ENCODE measurements around the gene EI24. TPM values are rescaled to one million over a fixed set of nuclear protein-coding genes. Genes with fewer than 3 reads are reported as not detected.

Gene EI24
- total and polyA plus RNA-seq, 2 experiments from 2014 or later, result 132 to 174 TPM

DNA sequence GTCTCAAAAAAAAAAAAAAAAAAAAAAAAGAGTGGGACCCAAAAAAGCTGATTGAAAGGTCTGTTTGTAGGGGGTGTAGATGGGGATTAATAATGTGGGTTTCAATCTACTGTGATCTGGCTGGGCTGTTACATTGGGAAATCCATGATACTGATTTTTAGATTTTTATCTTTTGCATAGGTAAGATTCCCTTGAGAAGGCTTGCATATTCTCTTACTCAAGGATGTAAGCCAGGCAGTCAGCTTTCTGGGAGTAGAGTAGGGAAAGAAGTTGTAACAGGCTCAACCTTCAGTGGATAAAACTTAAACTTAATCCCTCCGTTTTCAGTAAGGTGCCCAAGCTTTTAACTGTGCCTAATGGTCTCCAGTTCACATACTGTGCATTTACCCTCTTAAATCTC lies 53.8 kb downstream of the EI24 start (continued):
- TF ChIP-seq, protein P1, sequence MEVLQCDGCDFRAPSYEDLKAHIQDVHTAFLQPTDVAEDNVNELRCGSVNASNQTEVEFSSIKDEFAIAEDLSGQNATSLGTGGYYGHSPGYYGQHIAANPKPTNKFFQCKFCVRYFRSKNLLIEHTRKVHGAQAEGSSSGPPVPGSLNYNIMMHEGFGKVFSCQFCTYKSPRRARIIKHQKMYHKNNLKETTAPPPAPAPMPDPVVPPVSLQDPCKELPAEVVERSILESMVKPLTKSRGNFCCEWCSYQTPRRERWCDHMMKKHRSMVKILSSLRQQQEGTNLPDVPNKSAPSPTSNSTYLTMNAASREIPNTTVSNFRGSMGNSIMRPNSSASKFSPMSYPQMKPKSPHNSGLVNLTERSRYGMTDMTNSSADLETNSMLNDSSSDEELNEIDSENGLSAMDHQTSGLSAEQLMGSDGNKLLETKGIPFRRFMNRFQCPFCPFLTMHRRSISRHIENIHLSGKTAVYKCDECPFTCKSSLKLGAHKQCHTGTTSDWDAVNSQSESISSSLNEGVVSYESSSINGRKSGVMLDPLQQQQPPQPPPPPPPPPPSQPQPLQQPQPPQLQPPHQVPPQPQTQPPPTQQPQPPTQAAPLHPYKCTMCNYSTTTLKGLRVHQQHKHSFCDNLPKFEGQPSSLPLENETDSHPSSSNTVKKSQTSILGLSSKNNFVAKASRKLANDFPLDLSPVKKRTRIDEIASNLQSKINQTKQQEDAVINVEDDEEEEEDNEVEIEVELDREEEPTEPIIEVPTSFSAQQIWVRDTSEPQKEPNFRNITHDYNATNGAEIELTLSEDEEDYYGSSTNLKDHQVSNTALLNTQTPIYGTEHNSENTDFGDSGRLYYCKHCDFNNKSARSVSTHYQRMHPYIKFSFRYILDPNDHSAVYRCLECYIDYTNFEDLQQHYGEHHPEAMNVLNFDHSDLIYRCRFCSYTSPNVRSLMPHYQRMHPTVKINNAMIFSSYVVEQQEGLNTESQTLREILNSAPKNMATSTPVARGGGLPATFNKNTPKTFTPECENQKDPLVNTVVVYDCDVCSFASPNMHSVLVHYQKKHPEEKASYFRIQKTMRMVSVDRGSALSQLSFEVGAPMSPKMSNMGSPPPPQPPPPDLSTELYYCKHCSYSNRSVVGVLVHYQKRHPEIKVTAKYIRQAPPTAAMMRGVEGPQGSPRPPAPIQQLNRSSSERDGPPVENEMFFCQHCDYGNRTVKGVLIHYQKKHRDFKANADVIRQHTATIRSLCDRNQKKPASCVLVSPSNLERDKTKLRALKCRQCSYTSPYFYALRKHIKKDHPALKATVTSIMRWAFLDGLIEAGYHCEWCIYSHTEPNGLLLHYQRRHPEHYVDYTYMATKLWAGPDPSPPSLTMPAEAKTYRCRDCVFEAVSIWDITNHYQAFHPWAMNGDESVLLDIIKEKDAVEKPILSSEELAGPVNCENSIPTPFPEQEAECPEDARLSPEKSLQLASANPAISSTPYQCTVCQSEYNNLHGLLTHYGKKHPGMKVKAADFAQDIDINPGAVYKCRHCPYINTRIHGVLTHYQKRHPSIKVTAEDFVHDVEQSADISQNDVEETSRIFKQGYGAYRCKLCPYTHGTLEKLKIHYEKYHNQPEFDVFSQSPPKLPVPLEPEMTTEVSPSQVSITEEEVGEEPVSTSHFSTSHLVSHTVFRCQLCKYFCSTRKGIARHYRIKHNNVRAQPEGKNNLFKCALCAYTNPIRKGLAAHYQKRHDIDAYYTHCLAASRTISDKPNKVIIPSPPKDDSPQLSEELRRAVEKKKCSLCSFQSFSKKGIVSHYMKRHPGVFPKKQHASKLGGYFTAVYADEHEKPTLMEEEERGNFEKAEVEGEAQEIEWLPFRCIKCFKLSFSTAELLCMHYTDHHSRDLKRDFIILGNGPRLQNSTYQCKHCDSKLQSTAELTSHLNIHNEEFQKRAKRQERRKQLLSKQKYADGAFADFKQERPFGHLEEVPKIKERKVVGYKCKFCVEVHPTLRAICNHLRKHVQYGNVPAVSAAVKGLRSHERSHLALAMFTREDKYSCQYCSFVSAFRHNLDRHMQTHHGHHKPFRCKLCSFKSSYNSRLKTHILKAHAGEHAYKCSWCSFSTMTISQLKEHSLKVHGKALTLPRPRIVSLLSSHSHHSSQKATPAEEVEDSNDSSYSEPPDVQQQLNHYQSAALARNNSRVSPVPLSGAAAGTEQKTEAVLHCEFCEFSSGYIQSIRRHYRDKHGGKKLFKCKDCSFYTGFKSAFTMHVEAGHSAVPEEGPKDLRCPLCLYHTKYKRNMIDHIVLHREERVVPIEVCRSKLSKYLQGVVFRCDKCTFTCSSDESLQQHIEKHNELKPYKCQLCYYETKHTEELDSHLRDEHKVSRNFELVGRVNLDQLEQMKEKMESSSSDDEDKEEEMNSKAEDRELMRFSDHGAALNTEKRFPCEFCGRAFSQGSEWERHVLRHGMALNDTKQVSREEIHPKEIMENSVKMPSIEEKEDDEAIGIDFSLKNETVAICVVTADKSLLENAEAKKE (CRISPR knock-in tag; IDR thresholded peaks at IDR 0.05), result no peak

DNA sequence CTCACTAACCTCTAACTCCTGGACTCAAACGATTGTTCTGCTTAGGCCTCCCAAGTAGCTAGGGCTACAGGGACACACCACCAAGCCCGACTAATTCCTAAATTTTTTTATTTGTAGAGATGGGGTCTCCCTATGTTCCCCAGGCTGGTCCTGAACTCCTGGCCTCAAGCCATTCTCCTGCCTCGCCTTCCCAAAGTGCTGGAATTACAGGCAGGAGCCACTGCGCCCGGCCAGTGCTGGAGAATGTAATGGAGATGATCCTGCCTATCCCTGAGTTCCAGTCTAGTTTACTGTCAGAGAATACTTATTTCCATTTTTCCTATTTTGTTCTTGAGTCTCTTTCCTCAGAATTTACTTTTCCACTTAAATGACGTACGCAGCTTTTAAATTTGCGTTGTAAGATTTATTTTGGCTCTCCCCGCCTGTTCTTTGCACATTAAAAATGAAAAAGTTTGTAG lies 55.5 kb downstream of the EI24 start, which contains the start of gene CHEK1:
Gene CHEK1, plus strand, starts transcription at position 408 of the 458 bp plus-strand sequence. CDS start 1,606 bp downstream, outside the sequence.
- Mint-ChIP-seq H3K4me3 (peak within 1 kb of the TSS; percentile 93), H3K27me3 (ENCODE audit: insufficient read depth, low read depth, poor library complexity) (peaks cover 7% of the 10 kb centered on the region), H3K36me3 (ENCODE audit: low read depth) (peaks cover 56% of the 10 kb centered on the region; the same call in 2 of the 3 replicates), H3K9me3 (no peaks in the 10 kb centered on the region), H3K4me1 (peaks cover 13% of the 10 kb centered on the region), H3K27ac (peak within 1 kb of the TSS; percentile 98)
- H3K27me3 ChIP-seq (ENCODE audit: insufficient read depth), result no peaks in the 10 kb centered on the region
- TF ChIP-seq ZNF331 (CRISPR knock-in tag; IDR thresholded peaks at IDR 0.05; ENCODE audit: low read depth), result no peak
- no peak for TF ChIP-seq EZH2phosphoT487 (IDR thresholded peaks at IDR 0.05; ENCODE audit: unreplicated experiment)
- TF ChIP-seq, protein P1 (CRISPR knock-in tag; IDR thresholded peaks at IDR 0.05), result no peak
- no peak for TF ChIP-seq ZNF114 (CRISPR knock-in tag; IDR thresholded peaks at IDR 0.05)
- no peak for TF ChIP-seq EZH2 (IDR thresholded peaks at IDR 0.05; ENCODE audit: low read depth, unreplicated experiment)
- TF ChIP-seq JUNB (IDR thresholded peaks at IDR 0.05; ENCODE audit: unreplicated experiment), result no peak
- peaks cover 33% of the 10 kb centered on the region for H3K79me2 ChIP-seq (replicated peaks; ENCODE audit: insufficient read depth)
- ATAC-seq (no peak), DNase-seq (ENCODE audit: low spot score) (no peak)
- H4K20me1 ChIP-seq (replicated peaks; ENCODE audit: insufficient read depth), result peaks cover 6% of the 10 kb centered on the region; the same call in 1 of the 2 replicates
- H3K4me3 ChIP-seq, result peak within 1 kb of the TSS; percentile 58
- no peaks in the 10 kb centered on the region for H3K9me2 ChIP-seq (ENCODE audit: insufficient read depth)
- H3F3A ChIP-seq (replicated peaks; ENCODE audit: low read depth), result peaks cover 7% of the 10 kb centered on the region; the same call in 1 of the 2 replicates
- H3K4me1 ChIP-seq (ENCODE audit: insufficient read depth), result peaks cover 10% of the 10 kb centered on the region; the same call in 1 of the 2 replicates
- peak within 1 kb of the TSS; percentile 76 for H3K4me2 ChIP-seq
- H3K27ac ChIP-seq (ENCODE audit: low read depth), result peak within 1 kb of the TSS; percentile 99
- no peak within 1 kb of the TSS for H2AFZ ChIP-seq
- H3K36me3 ChIP-seq (ENCODE audit: insufficient read depth), result peaks cover 29% of the 10 kb centered on the region
